Endothelial cell of hepatic sinusoid (primary cell): ENCODE measurements around the gene DAB2IP.

Experiments
- in situ Hi-C: cut with HindIII; loops from 2 replicates; pipeline ENCODE4 v1.10.0; 2017; ENCODE audit warnings: low sequenced_read_pairs

DAB2IP gene

GRCh38 chr9:121736934-121737462, 85.6 kb downstream of the DAB2IP start:
- in situ Hi-C loops: loop anchor here (5.0 to 25.0 kb wide), 4 partner anchors 45 to 250 kb away; no protein-coding TSS in a partner anchor

GRCh38 chr9:121737481-121737931, 86.1 kb downstream of the DAB2IP start:
- in situ Hi-C loops: loop anchor here (5.0 to 25.0 kb wide), 4 partner anchors 45 to 250 kb away; no protein-coding TSS in a partner anchor

- in situ Hi-C loops: loop anchor here (5.0 to 25.0 kb wide), 4 partner anchors 46 to 249 kb away; no protein-coding TSS in a partner anchor
Observed at GRCh38 chr9:121738411-121738810, 87.0 kb downstream of the DAB2IP start.

- in situ Hi-C loops: loop anchor here (5.0 to 25.0 kb wide), 4 partner anchors 47 to 248 kb away; no protein-coding TSS in a partner anchor
Observed at GRCh38 chr9:121738968-121739367, 87.5 kb downstream of the DAB2IP start.

- in situ Hi-C loops: loop anchor here (5.0 to 25.0 kb wide), 4 partner anchors 48 to 247 kb away; no protein-coding TSS in a partner anchor
Observed at GRCh38 chr9:121739971-121740370, 88.5 kb downstream of the DAB2IP start.

- in situ Hi-C loops: loop anchor here (25.0 kb wide), 1 partner anchor 246 kb away; no protein-coding TSS in a partner anchor
Observed at GRCh38 chr9:121741228-121741918, 89.9 kb downstream of the DAB2IP start.

GRCh38 chr9:121741919-121742283, 90.5 kb downstream of the DAB2IP start:
- in situ Hi-C loops: loop anchor here (25.0 kb wide), 1 partner anchor 245 kb away; no protein-coding TSS in a partner anchor

GRCh38 chr9:121742923-121743322, 91.5 kb downstream of the DAB2IP start:
- in situ Hi-C loops: loop anchor here (25.0 kb wide), 1 partner anchor 244 kb away; no protein-coding TSS in a partner anchor

- in situ Hi-C loops: loop anchor here (25.0 kb wide), 1 partner anchor 244 kb away; no protein-coding TSS in a partner anchor
Observed at GRCh38 chr9:121743441-121744001, 92.1 kb downstream of the DAB2IP start.

- in situ Hi-C loops: loop anchor here (25.0 kb wide), 1 partner anchor 243 kb away; no protein-coding TSS in a partner anchor
Observed at GRCh38 chr9:121744002-121744686, 92.7 kb downstream of the DAB2IP start.

GRCh38 chr9:121744687-121745395, 93.4 kb downstream of the DAB2IP start:
- in situ Hi-C loops: loop anchor here (25.0 kb wide), 1 partner anchor 242 kb away; no protein-coding TSS in a partner anchor

- in situ Hi-C loops: loop anchor here (25.0 kb wide), 1 partner anchor 242 kb away; no protein-coding TSS in a partner anchor
Observed at GRCh38 chr9:121745396-121745695, 93.9 kb downstream of the DAB2IP start.

GRCh38 chr9:121746411-121746810, 95.0 kb downstream of the DAB2IP start:
- in situ Hi-C loops: loop anchor here (25.0 kb wide), 1 partner anchor 241 kb away; no protein-coding TSS in a partner anchor

GRCh38 chr9:121746866-121747265, 95.4 kb downstream of the DAB2IP start:
- in situ Hi-C loops: loop anchor here (25.0 kb wide), 1 partner anchor 240 kb away; no protein-coding TSS in a partner anchor

- in situ Hi-C loops: loop anchor here (25.0 kb wide), 1 partner anchor 239 kb away; no protein-coding TSS in a partner anchor
Observed at GRCh38 chr9:121748074-121748473, 96.6 kb downstream of the DAB2IP start.

GRCh38 chr9:121748727-121749423, 97.4 kb downstream of the DAB2IP start:
- in situ Hi-C loops: loop anchor here (25.0 kb wide), 1 partner anchor 238 kb away; no protein-coding TSS in a partner anchor

GRCh38 chr9:121749614-121750013, 98.2 kb downstream of the DAB2IP start:
- in situ Hi-C loops: loop anchor here (25.0 kb wide), 1 partner anchor 238 kb away; no protein-coding TSS in a partner anchor

- in situ Hi-C loops: no loop called here
Observed at GRCh38 chr9:121750259-121750714, 98.9 kb downstream of the DAB2IP start.
